ENCODE measurements around the gene CDKN1B.

Gene CDKN1B

DNA sequence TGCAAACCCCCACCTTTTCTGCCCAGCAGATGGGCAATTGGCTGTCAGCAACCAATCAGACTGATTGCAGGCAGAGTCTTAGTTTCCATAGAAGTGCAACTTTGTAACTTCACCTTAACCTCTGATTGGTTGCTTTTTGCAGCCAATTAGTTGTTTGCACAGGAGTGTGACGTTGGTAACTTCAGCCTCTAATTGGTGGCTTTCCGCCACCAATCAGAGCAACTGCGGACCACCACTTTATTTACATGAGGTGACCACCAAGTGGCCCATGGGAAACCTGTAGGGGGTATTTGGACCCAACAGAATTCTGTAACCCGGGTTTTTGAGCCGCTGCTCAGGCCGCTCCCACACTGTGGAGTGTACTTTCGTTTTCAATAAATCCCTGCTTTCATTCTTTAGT is 32.3 kb downstream of the CDKN1B start:
- Histone ChIP-seq H3K4me3 (replicated peaks; ENCODE audit: low read depth, low read length) (no peak overlapping the region), H3K36me3 (ENCODE audit: control insufficient read depth, insufficient read depth, low read length) (peaks cover 2% of the 10 kb centered on the region; the same call in 1 of the 2 replicates), H3K27me3 (replicated peaks; ENCODE audit: control insufficient read depth, insufficient read depth, low read length) (no peaks in the 10 kb centered on the region)
- no peak for DNase-seq (ENCODE audit: extremely low read depth, insufficient read length)
- TF ChIP-seq, protein P1, sequence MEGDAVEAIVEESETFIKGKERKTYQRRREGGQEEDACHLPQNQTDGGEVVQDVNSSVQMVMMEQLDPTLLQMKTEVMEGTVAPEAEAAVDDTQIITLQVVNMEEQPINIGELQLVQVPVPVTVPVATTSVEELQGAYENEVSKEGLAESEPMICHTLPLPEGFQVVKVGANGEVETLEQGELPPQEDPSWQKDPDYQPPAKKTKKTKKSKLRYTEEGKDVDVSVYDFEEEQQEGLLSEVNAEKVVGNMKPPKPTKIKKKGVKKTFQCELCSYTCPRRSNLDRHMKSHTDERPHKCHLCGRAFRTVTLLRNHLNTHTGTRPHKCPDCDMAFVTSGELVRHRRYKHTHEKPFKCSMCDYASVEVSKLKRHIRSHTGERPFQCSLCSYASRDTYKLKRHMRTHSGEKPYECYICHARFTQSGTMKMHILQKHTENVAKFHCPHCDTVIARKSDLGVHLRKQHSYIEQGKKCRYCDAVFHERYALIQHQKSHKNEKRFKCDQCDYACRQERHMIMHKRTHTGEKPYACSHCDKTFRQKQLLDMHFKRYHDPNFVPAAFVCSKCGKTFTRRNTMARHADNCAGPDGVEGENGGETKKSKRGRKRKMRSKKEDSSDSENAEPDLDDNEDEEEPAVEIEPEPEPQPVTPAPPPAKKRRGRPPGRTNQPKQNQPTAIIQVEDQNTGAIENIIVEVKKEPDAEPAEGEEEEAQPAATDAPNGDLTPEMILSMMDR (IDR thresholded peaks at IDR 0.05; ENCODE audit: insufficient read depth, low read length, poor library complexity, severe bottlenecking) = no peak

- Histone ChIP-seq H3K27me3 (replicated peaks; ENCODE audit: control insufficient read depth, insufficient read depth, low read length) (no peaks in the 10 kb centered on the region), H3K4me3 (replicated peaks; ENCODE audit: low read depth, low read length) (no peak overlapping the region), H3K36me3 (ENCODE audit: control insufficient read depth, insufficient read depth, low read length) (no peaks in the 10 kb centered on the region)
- DNase-seq (ENCODE audit: extremely low read depth, insufficient read length) = no peak
- TF ChIP-seq, protein P1 (IDR thresholded peaks at IDR 0.05; ENCODE audit: insufficient read depth, low read length, poor library complexity, severe bottlenecking) = no peak
Measured at GRCh38 chr12:12755923-12756322, 38.8 kb downstream of the CDKN1B start.

GRCh38 chr12:12757121-12757520 is 40.0 kb downstream of the CDKN1B start:
- TF ChIP-seq, protein P1 (IDR thresholded peaks at IDR 0.05; ENCODE audit: insufficient read depth, low read length, poor library complexity, severe bottlenecking) = no peak
- DNase-seq (ENCODE audit: extremely low read depth, insufficient read length) = no peak
- Histone ChIP-seq H3K4me3 (replicated peaks; ENCODE audit: low read depth, low read length) (no peak overlapping the region), H3K27me3 (replicated peaks; ENCODE audit: control insufficient read depth, insufficient read depth, low read length) (no peaks in the 10 kb centered on the region), H3K36me3 (ENCODE audit: control insufficient read depth, insufficient read depth, low read length) (no peaks in the 10 kb centered on the region)

DNA sequence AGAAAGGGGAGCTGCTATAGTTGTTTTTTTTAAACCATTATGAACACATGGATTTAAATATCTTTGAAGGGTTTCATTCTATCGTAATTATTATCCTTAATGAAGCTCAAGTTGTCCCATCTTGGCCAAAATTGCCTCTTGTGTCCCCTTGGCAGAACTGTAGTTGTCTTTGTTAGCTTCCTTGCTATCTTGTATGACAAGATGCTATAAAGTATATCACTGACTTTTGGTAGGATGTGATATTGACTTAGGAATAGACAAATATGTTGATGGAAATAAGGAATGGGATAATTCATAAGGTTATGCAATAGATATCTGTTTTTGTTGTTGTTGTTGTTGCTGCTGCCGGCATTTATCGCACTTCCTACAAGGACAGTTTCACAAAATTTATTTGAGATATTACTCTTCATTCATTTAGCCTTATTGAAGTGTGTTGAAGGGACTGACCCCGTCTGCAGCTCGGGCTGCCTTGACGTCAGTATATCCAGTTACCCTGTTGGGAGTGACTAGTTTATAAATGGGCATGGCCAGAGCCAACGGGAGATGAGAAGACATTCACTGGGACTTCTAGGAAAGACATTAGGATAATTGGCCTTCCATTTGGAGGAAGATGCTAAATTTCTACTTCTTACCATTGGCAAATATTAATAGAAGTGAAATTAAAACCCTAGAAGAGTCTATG is 42.2 kb downstream of the CDKN1B start:
- H3K4me3 ChIP-seq (replicated peaks; ENCODE audit: low read depth, low read length) = no peak overlapping the region
- no peak for DNase-seq (ENCODE audit: extremely low read depth, insufficient read length)
- H3K36me3 ChIP-seq (ENCODE audit: control insufficient read depth, insufficient read depth, low read length) = no peaks in the 10 kb centered on the region
- no peaks in the 10 kb centered on the region for H3K27me3 ChIP-seq (replicated peaks; ENCODE audit: control insufficient read depth, insufficient read depth, low read length)
- TF ChIP-seq, protein P1 (IDR thresholded peaks at IDR 0.05; ENCODE audit: insufficient read depth, low read length, poor library complexity, severe bottlenecking) = no peak

DNA sequence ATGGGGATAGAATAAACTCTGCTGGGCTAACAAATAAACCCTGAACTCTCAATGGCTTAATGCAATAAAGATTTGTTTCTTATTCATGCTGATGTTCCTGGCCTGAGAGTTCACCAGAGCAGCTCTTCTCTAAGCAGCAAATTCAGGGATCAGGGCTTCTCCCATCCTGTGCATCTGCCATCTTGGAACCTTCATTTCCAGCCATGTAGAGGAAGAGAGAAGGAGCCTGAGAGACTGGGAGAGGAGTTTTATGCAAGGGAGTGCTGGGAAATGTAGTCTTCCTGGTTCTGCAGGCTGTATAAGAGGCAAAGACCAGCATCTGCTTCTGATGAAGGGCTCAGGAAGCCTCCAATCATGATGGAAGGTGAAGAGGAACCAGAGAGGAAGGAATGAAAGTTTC is 47.7 kb downstream of the CDKN1B start:
- H3K36me3 ChIP-seq (ENCODE audit: control insufficient read depth, insufficient read depth, low read length) = no peaks in the 10 kb centered on the region
- TF ChIP-seq, protein P1 (IDR thresholded peaks at IDR 0.05; ENCODE audit: insufficient read depth, low read length, poor library complexity, severe bottlenecking) = no peak
- DNase-seq (ENCODE audit: extremely low read depth, insufficient read length) = no peak
- H3K4me3 ChIP-seq (replicated peaks; ENCODE audit: low read depth, low read length) = no peak overlapping the region
- no peaks in the 10 kb centered on the region for H3K27me3 ChIP-seq (replicated peaks; ENCODE audit: control insufficient read depth, insufficient read depth, low read length)

- no peak overlapping the region for H3K4me3 ChIP-seq (replicated peaks; ENCODE audit: low read depth, low read length)
- TF ChIP-seq, protein P1 (IDR thresholded peaks at IDR 0.05; ENCODE audit: insufficient read depth, low read length, poor library complexity, severe bottlenecking) = no peak
- DNase-seq (ENCODE audit: extremely low read depth, insufficient read length) = no peak
Measured at GRCh38 chr12:12770262-12770661, 53.1 kb downstream of the CDKN1B start.

More at GRCh38 chr12:12770262-12770661, 53.1 kb downstream of the CDKN1B start:
- H3K27me3 ChIP-seq (replicated peaks; ENCODE audit: control insufficient read depth, insufficient read depth, low read length) = no peaks in the 10 kb centered on the region
- H3K36me3 ChIP-seq (ENCODE audit: control insufficient read depth, insufficient read depth, low read length) = no peaks in the 10 kb centered on the region
